Fibroblast of skin of left biceps (primary cell): ENCODE data around the gene CNOT11.
"Not testable (repeated sequence)": the region's sequence is repeated elsewhere in the genome, so short reads cannot be mapped to it uniquely, and the experiment has no call there.

Experiments used
- DNase-seq, 2 experiments: peaks; one replicate each; pipeline ENCODE4 v3.0.0-alpha.2; 2013; ENCODE audit warnings: low read depth in 2 of 2

CNOT11 gene

GRCh38 chr2:101310090-101310833, 57.6 kb downstream of the CNOT11 start:
- DNase-seq, result no peak

- no peak for DNase-seq
Measured at GRCh38 chr2:101310834-101311695, 58.4 kb downstream of the CNOT11 start.

- no peak for DNase-seq
Measured at GRCh38 chr2:101311696-101312017, 59.0 kb downstream of the CNOT11 start.

- DNase-seq, result not testable (repeated sequence)
Measured at GRCh38 chr2:101316568-101316967, 63.9 kb downstream of the CNOT11 start.
